K562 (cell line): ENCODE data around the gene DYDC1.

Source experiments
- CTCF ChIP-seq, 3 experiments: IDR thresholded peaks in 2 of 3; conservative IDR thresholded peaks in 1 of 3; 2 replicates each; pipeline ENCODE4 v1.5.1; 2011 to 2012; ENCODE audit warnings: low read length in 3 of 3, mild to moderate bottlenecking in 3 of 3, control low read depth in 2 of 3, improper control_type of control experiment in 1 of 3, inconsistent platforms in 1 of 3, low read depth in 1 of 3, mixed read lengths in 1 of 3, moderate library complexity in 1 of 3; ENCODE audit not compliant: insufficient read depth in 2 of 3
- E2F5 ChIP-seq: sonication (generic); formaldehyde crosslinking; IDR thresholded peaks from 2 replicates; pipeline ENCODE4 v1.8.0; 2022; ENCODE audit warnings: mild to moderate bottlenecking, missing genetic modification reagents
- ETS1 ChIP-seq: conservative IDR thresholded peaks from 2 replicates; pipeline ENCODE4 v1.6.1; 2011; ENCODE audit warnings: low read depth, mild to moderate bottlenecking, low read length; ENCODE audit not compliant: control insufficient read depth

GRCh38 chr10:80290474-80291220 lies 65.9 kb downstream of the DYDC1 start:
- no peak for TF ChIP-seq ETS1
- no peak for TF ChIP-seq E2F5 (CRISPR knock-in tag)
- TF ChIP-seq CTCF (IDR thresholded peaks at IDR 0.05 in 2 of 3, conservative IDR thresholded peaks at IDR 0.05 in 1 of 3; ENCODE audit: insufficient read depth in 2 of 3, low read depth in 1 of 3, low read length in 3 of 3) = no peak
